HCT116 (cell line): ENCODE data around the gene UBE2R2. TPM values are rescaled to one million over a fixed set of nuclear protein-coding genes. Genes with fewer than 3 reads are reported as not detected.

Experiments used
- ATAC-seq: fragments of 200-7000 bp; cut with Tn5 transposase; 2 replicates; pipeline ENCODE4 v1.9.1; 2020; ENCODE audit warnings: mild to moderate bottlenecking, moderate library complexity
- BruUV-seq: library from RNA; stranded (reverse); fragments of 400-500 nt; replicated peaks from 2 replicates; lab custom pipeline; 2021; lab: Mats Ljungman, UMichigan
- CTCF ChIA-PET: fragments of 300-600 bp; sonication (Branson Sonifier 250); formaldehyde crosslinking; loops from one replicate; lab custom pipeline; 2021; ENCODE audit warnings: antibody characterized with exemption; lab: Charles Lee
- POLR2A ChIA-PET: fragments of 300-600, 350-600 bp; sonication (Branson Sonifier 250); formaldehyde crosslinking; loops from one replicate; lab custom pipeline; 2021; ENCODE audit warnings: antibody characterized with exemption; lab: Charles Lee
- RAD21 ChIA-PET, 2 experiments: fragments of 300-600 bp; sonication (Branson Sonifier 250); formaldehyde crosslinking; loops; one replicate each; lab custom pipeline; 2023; ENCODE audit warnings: low total read pairs in 2 of 2; ENCODE audit not compliant: uncharacterized antibody in 2 of 2, unreplicated experiment in 2 of 2, low non-redundant PET in 1 of 2; lab: Charles Lee
- DNase-seq: peaks from one replicate; pipeline ENCODE4 v3.0.0-alpha.2; 2010; ENCODE audit warnings: low read depth, low spot score
- H2AFZ ChIP-seq: fragments of 200-600 bp; shearing (Covaris generic), sonication (generic); 2 replicates; pipeline ENCODE4 v1.6.1; 2017; ENCODE audit warnings: low read depth, mixed run types, mixed read lengths, antibody characterized with exemption, low read length; ENCODE audit not compliant: poor library complexity, severe bottlenecking
- H3K27ac ChIP-seq: 2 replicates; pipeline ENCODE4 v1.5.1; 2012; ENCODE audit warnings: low read depth, low read length
- H3K27me3 ChIP-seq: fragments of 200-600 bp; sonication (generic); 2 replicates; pipeline ENCODE4 v1.6.1; 2016; ENCODE audit warnings: mixed run types, low read length, mixed read lengths; ENCODE audit not compliant: insufficient read depth
- H3K36me3 ChIP-seq, 2 experiments: fragments of 200-500 bp in 1 of 2; fragments of 200-600 bp in 1 of 2; sonication (Bioruptor generic) in 1 of 2; sonication (generic) in 1 of 2; 2 replicates each; pipeline versions ENCODE4 v1.5.1 to v1.6.1; 2014 to 2016; ENCODE audit warnings: low read length in 2 of 2, inconsistent platforms in 1 of 2, mixed read lengths in 1 of 2, mixed run types in 1 of 2; ENCODE audit not compliant: insufficient read depth in 2 of 2, control insufficient read depth in 1 of 2
- H3K4me1 ChIP-seq, 2 experiments: fragments of 200-600 bp in 1 of 2; sonication (generic) in 1 of 2; 2 replicates each; pipeline versions ENCODE4 v1.5.1 to v1.6.1; 2012 to 2017; ENCODE audit warnings: low read length in 2 of 2, inconsistent platforms in 1 of 2, mild to moderate bottlenecking in 1 of 2, mixed read lengths in 1 of 2, mixed run types in 1 of 2, moderate library complexity in 1 of 2; ENCODE audit not compliant: insufficient read depth in 2 of 2, control insufficient read depth in 1 of 2
- H3K4me2 ChIP-seq: fragments of 200-600 bp; sonication (generic); 2 replicates; pipeline ENCODE4 v1.6.1; 2017; ENCODE audit warnings: mixed run types, low read length, mixed read lengths
- H3K4me3 ChIP-seq, 2 experiments: fragments of 200-600 bp in 1 of 2; sonication (generic) in 1 of 2; replicated peaks in 1 of 2; 2 replicates each; pipeline ENCODE4 v1.5.1; 2011 to 2016; ENCODE audit warnings: low read length in 2 of 2, control low read depth in 1 of 2, low read depth in 1 of 2, mild to moderate bottlenecking in 1 of 2, mixed read lengths in 1 of 2, mixed run types in 1 of 2
- H3K79me2 ChIP-seq: fragments of 200-600 bp; sonication (generic); 2 replicates; pipeline ENCODE4 v1.6.1; 2017; ENCODE audit warnings: mild to moderate bottlenecking, mixed run types, low read length, moderate library complexity, mixed read lengths; ENCODE audit not compliant: insufficient read depth
- H3K9ac ChIP-seq: fragments of 200-600 bp; sonication (generic); 2 replicates; pipeline ENCODE4 v1.6.1; 2016; ENCODE audit warnings: low read length, mixed read lengths
- H3K9me2 ChIP-seq: fragments of 200-600 bp; sonication (generic), shearing (Covaris generic); 2 replicates; pipeline ENCODE4 v1.6.1; 2017; ENCODE audit warnings: mixed run types, mild to moderate bottlenecking, moderate library complexity; ENCODE audit not compliant: insufficient read depth
- H3K9me3 ChIP-seq, 2 experiments: fragments of 200-500 bp in 1 of 2; fragments of 200-600 bp in 1 of 2; sonication (Bioruptor generic) in 1 of 2; sonication (generic) in 1 of 2; 2 replicates each; pipeline ENCODE4 v1.6.1; 2014 to 2017; ENCODE audit warnings: low read length in 2 of 2, mixed read lengths in 2 of 2, inconsistent platforms in 1 of 2, low read depth in 1 of 2, mild to moderate bottlenecking in 1 of 2, mixed run types in 1 of 2, moderate library complexity in 1 of 2; ENCODE audit not compliant: control insufficient read depth in 1 of 2, insufficient read depth in 1 of 2
- H4K20me1 ChIP-seq: fragments of 200-600 bp; sonication (generic), shearing (Covaris generic); 2 replicates; pipeline ENCODE4 v1.6.1; 2017; ENCODE audit warnings: mixed run types, mild to moderate bottlenecking, moderate library complexity; ENCODE audit not compliant: insufficient read depth
- CEBPB ChIP-seq: IDR thresholded peaks from 2 replicates; pipeline ENCODE4 v1.6.1; 2012; ENCODE audit warnings: low read depth
- EGR1 ChIP-seq: IDR thresholded peaks from 2 replicates; pipeline ENCODE4 v1.6.1; 2012; ENCODE audit warnings: low read depth
- EZH2 ChIP-seq: fragments of 200-600 bp; sonication (generic); IDR thresholded peaks from 2 replicates; pipeline ENCODE4 v1.6.1; 2017; ENCODE audit warnings: antibody characterized with exemption, mixed run types
- EZH2phosphoT487 ChIP-seq: fragments of 200-600 bp; IDR thresholded peaks from 2 replicates; pipeline ENCODE4 v1.6.1; 2018; ENCODE audit warnings: antibody characterized with exemption, borderline replicate concordance
- FOSL1 ChIP-seq: IDR thresholded peaks from 2 replicates; pipeline ENCODE4 v1.6.1; 2012; ENCODE audit warnings: low read depth
- JUND ChIP-seq: IDR thresholded peaks from 2 replicates; pipeline ENCODE4 v1.6.1; 2012
- POLR2A ChIP-seq: IDR thresholded peaks from 2 replicates; pipeline ENCODE4 v1.7.0; 2011; ENCODE audit warnings: borderline replicate concordance; ENCODE audit not compliant: insufficient read depth, insufficient read length; ENCODE audit errors: extremely low read depth
- POLR2AphosphoS5 ChIP-seq: IDR thresholded peaks from 2 replicates; pipeline ENCODE4 v1.6.1; 2011; ENCODE audit warnings: mild to moderate bottlenecking, low read depth, low read length, moderate library complexity
- SP1 ChIP-seq: IDR thresholded peaks from 2 replicates; pipeline ENCODE4 v1.6.1; 2012; ENCODE audit warnings: low read depth
- SRF ChIP-seq: IDR thresholded peaks from 2 replicates; pipeline ENCODE4 v1.6.1; 2012; ENCODE audit warnings: low read depth
- YY1 ChIP-seq: IDR thresholded peaks from 2 replicates; pipeline ENCODE4 v1.6.1; 2011; ENCODE audit warnings: low read length, low read depth, moderate library complexity, mild to moderate bottlenecking; ENCODE audit not compliant: insufficient replicate concordance; ENCODE audit errors: extremely low read depth
- ZFX ChIP-seq: fragments of 450-650 bp; IDR thresholded peaks from 2 replicates; pipeline ENCODE4 v1.6.1; 2017
- ZNF274 ChIP-seq: fragments of 200-500 bp; sonication (Bioruptor generic); IDR thresholded peaks from 2 replicates; pipeline ENCODE4 v1.6.1; 2014; ENCODE audit warnings: mild to moderate bottlenecking, low read depth, low read length, inconsistent platforms
- intact Hi-C: fragments of 100-400 bp; cut with micrococcal nuclease; formaldehyde crosslinking; loops from 2 replicates; pipeline ENCODE4 v1.10.0; 2022
- total RNA-seq: library from RNA; stranded (reverse); gene quantifications from one replicate; pipeline ENCODE4 v1.2.1, GENCODE V29; 2021; ENCODE audit not compliant: unreplicated experiment
- TF ChIP-seq, protein P1 (sequence below): IDR thresholded peaks from 2 replicates; pipeline ENCODE4 v1.6.1; 2011; ENCODE audit warnings: mild to moderate bottlenecking, low read length, moderate library complexity; ENCODE audit not compliant: insufficient replicate concordance; ENCODE audit errors: extremely low read depth
- TF ChIP-seq, protein P2 (sequence below): IDR thresholded peaks from 2 replicates; pipeline ENCODE4 v1.6.1; 2012

UBE2R2 gene
- total RNA-seq, 1 experiment from 2014 or later, result 47.0 TPM

DNA sequence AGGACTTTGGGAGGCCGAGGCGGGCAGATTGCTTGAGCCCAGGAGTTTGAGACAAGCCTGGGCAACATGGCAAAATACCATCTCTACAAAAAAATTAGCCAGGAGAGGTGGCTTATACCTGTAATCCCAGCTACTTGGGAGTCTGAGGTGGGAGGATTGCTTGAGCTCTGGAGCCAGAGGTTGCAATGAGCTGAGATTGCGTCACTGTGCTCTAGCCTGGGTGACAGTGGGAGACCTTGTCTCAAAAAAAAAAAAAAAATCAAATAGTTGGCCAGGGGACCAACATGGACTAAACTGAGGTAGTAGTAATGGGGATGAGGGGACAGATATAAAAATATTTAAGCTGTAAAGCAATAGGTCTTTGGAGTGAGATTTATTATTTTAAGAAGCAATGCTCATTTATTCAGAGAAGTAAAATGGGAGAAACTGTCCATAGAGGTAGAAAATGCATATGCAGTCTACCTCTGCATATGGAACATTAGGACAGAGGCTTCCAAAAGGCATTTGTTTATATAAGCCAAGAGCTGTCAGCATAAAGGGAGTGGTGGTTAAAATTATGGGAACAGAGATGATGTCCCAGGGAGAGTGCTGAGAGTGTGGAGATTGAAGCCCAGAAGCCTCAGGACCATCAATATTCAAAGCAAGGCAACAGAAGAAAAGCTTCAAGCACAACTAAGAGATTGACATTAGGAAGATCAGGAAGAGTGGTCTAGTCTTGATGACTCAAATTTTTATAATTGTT is 98.1 kb downstream of the UBE2R2 start:
- no peak for ATAC-seq
- POLR2A ChIA-PET, result no interaction called here

DNA sequence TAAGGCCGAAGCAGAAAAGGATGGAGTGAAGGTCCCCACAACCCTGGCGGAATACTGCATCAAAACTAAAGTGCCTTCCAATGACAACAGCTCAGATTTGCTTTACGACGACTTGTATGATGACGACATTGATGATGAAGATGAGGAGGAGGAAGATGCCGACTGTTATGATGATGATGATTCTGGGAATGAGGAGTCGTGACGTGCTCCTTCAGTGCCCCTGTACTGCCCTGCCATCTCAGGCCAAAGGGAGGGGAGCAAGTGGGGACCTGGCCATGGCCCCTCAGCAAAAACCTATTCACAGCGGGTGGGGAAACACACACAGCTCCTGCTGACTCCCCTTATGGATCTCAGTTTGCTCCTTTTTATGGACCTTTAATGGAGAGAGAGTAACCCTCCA is 100.1 kb downstream of the UBE2R2 start:
- Histone ChIP-seq H3K36me3 (peaks cover 13 to 53% of the 10 kb centered on the region in 2 experiments; a peak in 3 of 4 replicates), H3K4me1 (no peaks in the 10 kb centered on the region), H3K27ac (no peak overlapping the region), H3K9ac (no peak overlapping the region), H3K4me2 (no peak overlapping the region), H4K20me1 (peaks cover 3% of the 10 kb centered on the region; the same call in 1 of the 2 replicates), H3K9me2 (no peaks in the 10 kb centered on the region), H3K4me3 (no peak overlapping the region), H2AFZ (no peak overlapping the region), H3K27me3 (no peaks in the 10 kb centered on the region), H3K9me3 (no peaks in the 10 kb centered on the region), H3K79me2 (peaks cover 19% of the 10 kb centered on the region; the same call in 1 of the 2 replicates)
- DNase-seq (no peak), ATAC-seq (no peak)
- POLR2A ChIA-PET, result interaction anchor here (0.6 kb wide), 1 partner anchor 441 kb away, joined by 5 read pairs; no protein-coding TSS in a partner anchor
- CTCF ChIA-PET, result no interaction called here
- BruUV-seq, result no TSS peak
- intact Hi-C loops, result loop anchor here (10.0 kb wide), 1 partner anchor 102 kb away; the partner anchor contains the start of gene UBE2R2
- RAD21 ChIA-PET, result no interaction called here
- TF ChIP-seq SP1, result no peak
- TF ChIP-seq, protein P1, sequence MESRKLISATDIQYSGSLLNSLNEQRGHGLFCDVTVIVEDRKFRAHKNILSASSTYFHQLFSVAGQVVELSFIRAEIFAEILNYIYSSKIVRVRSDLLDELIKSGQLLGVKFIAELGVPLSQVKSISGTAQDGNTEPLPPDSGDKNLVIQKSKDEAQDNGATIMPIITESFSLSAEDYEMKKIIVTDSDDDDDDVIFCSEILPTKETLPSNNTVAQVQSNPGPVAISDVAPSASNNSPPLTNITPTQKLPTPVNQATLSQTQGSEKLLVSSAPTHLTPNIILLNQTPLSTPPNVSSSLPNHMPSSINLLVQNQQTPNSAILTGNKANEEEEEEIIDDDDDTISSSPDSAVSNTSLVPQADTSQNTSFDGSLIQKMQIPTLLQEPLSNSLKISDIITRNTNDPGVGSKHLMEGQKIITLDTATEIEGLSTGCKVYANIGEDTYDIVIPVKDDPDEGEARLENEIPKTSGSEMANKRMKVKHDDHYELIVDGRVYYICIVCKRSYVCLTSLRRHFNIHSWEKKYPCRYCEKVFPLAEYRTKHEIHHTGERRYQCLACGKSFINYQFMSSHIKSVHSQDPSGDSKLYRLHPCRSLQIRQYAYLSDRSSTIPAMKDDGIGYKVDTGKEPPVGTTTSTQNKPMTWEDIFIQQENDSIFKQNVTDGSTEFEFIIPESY, result no peak
- TF ChIP-seq EZH2phosphoT487, result no peak
- TF ChIP-seq YY1, result no peak
- TF ChIP-seq ZFX, result no peak
- no peak for TF ChIP-seq POLR2A
- TF ChIP-seq, protein P2, sequence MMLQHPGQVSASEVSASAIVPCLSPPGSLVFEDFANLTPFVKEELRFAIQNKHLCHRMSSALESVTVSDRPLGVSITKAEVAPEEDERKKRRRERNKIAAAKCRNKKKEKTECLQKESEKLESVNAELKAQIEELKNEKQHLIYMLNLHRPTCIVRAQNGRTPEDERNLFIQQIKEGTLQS, result no peak
- TF ChIP-seq FOSL1, result no peak
- TF ChIP-seq JUND, result no peak
- no peak for TF ChIP-seq EGR1
- TF ChIP-seq CEBPB, result no peak
- TF ChIP-seq ZNF274, result no peak
- no peak for TF ChIP-seq EZH2

More for the DNA sequence above, 98.1 kb downstream of the UBE2R2 start:
- TF ChIP-seq POLR2AphosphoS5, result peak; percentile 3; the same call in 1 of the 2 replicates
- no peak for TF ChIP-seq SRF
- TF ChIP-seq JUND, result no peak
- TF ChIP-seq, all 23 proteins: peak for 1
- no TSS peak for BruUV-seq
- Histone ChIP-seq H2AFZ (no peak overlapping the region), H3K79me2 (peaks cover 16% of the 10 kb centered on the region; the same call in 1 of the 2 replicates), H3K4me3 (no peak overlapping the region), H3K9me3 (no peaks in the 10 kb centered on the region), H3K27me3 (no peaks in the 10 kb centered on the region), H3K36me3 (peaks cover 11 to 39% of the 10 kb centered on the region in 2 experiments; a peak in 3 of 4 replicates), H4K20me1 (peaks cover 3% of the 10 kb centered on the region; the same call in 1 of the 2 replicates), H3K4me2 (no peak overlapping the region), H3K9ac (no peak overlapping the region), H3K27ac (no peak overlapping the region), H3K4me1 (no peaks in the 10 kb centered on the region), H3K9me2 (no peaks in the 10 kb centered on the region)
- RAD21 ChIA-PET, result no interaction called here
- CTCF ChIA-PET, result no interaction called here
- intact Hi-C loops, result loop anchor here (10.0 kb wide), 1 partner anchor 100 kb away; the partner anchor contains the start of gene UBE2R2
- DNase-seq, result no peak
